ENCODE measurements around the gene RNLS.

DNA sequence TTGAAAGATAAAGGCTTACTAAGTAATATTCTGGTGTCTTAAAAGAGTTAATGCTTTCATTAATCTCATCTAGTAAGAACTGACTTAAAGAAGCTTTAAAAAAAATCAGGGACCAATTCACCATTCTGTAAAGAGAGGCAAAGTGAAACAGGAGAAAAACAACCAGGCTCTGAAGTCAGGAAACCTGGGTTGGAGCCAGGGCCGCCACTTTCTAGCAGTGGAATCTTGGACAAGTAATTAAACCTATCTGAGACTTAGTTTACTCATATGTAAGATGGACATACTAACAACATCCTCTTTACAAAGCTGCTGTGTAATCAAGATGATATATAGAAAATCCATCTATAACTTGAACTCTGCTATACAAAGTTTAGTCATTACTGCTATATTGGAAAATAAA, 154.1 kb downstream of the RNLS start:
- TF ChIP-seq, protein P1, sequence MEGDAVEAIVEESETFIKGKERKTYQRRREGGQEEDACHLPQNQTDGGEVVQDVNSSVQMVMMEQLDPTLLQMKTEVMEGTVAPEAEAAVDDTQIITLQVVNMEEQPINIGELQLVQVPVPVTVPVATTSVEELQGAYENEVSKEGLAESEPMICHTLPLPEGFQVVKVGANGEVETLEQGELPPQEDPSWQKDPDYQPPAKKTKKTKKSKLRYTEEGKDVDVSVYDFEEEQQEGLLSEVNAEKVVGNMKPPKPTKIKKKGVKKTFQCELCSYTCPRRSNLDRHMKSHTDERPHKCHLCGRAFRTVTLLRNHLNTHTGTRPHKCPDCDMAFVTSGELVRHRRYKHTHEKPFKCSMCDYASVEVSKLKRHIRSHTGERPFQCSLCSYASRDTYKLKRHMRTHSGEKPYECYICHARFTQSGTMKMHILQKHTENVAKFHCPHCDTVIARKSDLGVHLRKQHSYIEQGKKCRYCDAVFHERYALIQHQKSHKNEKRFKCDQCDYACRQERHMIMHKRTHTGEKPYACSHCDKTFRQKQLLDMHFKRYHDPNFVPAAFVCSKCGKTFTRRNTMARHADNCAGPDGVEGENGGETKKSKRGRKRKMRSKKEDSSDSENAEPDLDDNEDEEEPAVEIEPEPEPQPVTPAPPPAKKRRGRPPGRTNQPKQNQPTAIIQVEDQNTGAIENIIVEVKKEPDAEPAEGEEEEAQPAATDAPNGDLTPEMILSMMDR (IDR thresholded peaks at IDR 0.05; ENCODE audit: insufficient read depth, low read length, poor library complexity, severe bottlenecking) = no peak
- no peak for TF ChIP-seq EZH2phosphoT487 (conservative IDR thresholded peaks at IDR 0.05; ENCODE audit: low read length)
